HG03095 (cell line): ENCODE measurements around the gene DGKZ.

Experiments used
- ATAC-seq: cut with Tn5 transposase; IDR thresholded peaks from one replicate; pipeline ENCODE4 v1.9.1; 2021; ENCODE audit warnings: moderate library complexity; ENCODE audit not compliant: unreplicated experiment

The DGKZ gene

DNA sequence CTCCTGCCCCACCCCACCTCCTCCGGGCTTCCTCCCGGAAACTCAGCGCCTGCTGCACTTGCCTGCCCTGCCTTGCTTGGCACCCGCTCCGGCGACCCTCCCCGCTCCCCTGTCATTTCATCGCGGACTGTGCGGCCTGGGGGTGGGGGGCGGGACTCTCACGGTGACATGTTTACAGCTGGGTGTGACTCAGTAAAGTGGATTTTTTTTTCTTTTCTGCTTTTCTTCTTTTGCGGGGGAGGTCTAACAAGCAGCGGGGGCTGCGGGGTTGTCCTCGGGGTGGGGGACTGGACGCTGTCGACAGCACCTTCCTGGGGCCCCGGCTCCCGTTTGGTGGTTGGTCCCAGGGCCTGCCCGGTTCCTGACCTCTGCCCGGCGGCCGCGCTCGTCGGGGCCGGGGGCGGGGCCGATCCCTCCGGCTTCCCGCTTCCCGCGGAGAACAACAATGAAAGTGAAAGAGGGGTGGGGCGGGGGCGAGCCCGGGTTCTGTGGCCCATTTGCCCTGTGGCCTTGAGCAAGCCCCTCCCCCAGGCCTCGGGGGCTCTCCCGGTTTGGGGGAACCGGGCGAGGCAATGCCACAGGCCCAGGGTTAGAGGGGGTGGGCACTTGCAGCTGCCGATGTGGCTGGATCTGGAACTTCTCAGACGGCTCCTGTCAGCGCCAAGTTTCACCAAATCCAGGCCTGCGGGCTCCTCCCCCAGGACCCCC is 33.2 kb downstream of the DGKZ start:
- ATAC-seq = peak; percentile 46

- ATAC-seq = no peak
Observed at GRCh38 chr11:46381048-46381818, 34.0 kb downstream of the DGKZ start, which contains the start of gene MDK. Gene MDK, plus strand, starts transcription at chr11:46381669. Its CDS starts 389 bp downstream, at chr11:46382058.

DNA sequence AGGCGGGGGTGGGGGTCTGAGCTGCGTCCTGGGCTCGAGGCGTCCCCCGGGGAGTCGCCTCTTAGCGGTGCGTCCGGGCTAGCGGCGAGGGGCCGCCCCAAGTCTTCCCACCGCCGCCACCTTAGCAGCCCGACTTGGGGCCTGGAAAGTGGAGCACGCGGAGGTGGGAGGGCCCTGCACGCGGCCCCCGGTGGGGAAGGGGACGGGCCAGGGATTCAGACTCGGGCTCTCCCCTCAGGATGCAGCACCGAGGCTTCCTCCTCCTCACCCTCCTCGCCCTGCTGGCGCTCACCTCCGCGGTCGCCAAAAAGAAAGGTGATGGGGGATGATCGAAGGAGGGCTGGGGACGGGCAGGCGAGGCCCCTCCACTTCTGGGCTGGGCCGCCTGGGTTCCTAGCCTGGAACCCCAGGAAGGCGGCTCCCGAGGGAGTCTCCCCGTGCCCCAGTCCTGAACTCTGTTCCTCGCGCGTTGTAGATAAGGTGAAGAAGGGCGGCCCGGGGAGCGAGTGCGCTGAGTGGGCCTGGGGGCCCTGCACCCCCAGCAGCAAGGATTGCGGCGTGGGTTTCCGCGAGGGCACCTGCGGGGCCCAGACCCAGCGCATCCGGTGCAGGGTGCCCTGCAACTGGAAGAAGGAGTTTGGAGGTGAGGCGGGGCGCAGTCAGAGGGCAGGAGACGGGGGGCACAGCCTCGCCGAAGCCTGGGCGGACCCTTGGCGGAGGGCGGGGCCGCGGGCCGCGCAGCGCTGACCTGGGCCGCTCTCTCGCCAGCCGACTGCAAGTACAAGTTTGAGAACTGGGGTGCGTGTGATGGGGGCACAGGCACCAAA is 34.8 kb downstream of the DGKZ start:
- ATAC-seq = no peak

- ATAC-seq = no peak
Observed at GRCh38 chr11:46382646-46383403, 35.6 kb downstream of the DGKZ start.

DNA sequence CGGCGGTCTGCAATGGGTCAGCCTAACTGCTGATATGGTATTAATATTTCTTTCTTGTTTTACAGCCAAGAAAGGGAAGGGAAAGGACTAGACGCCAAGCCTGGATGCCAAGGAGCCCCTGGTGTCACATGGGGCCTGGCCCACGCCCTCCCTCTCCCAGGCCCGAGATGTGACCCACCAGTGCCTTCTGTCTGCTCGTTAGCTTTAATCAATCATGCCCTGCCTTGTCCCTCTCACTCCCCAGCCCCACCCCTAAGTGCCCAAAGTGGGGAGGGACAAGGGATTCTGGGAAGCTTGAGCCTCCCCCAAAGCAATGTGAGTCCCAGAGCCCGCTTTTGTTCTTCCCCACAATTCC is 36.1 kb downstream of the DGKZ start:
- ATAC-seq = no peak

DNA sequence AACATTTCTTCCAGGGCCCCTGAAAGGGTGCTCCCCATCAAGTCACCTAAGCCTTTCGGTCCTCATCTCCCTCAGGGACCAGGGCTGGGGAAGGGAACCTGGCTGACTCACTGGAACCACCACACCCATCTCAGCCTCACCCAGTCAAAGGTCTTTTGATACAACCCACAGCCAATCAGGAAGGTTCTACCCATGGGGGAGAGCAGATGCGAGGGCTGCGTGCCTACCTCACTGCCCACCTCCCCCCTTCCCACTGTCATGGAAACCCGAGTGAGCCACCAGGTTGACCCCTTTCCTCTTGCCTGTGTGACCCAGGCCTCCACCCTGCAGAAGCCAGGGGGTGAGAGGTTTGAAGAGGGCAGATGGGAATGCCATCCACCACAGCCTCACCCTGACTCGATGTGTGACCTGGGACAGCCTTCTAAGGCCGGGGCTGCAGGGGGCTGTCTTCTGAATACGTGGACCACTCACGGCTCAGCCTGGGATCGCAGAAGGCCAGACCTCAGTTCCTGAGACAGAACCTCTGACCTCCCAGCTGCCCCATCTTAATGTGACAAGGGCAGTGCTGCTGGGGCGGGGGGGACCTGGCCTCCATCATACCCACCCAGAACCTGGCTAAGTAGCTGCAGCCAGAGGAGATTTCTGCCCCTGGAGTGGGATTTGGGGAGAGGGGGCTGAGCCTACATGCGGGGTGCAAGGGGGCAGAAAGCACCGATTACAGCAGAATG is 36.9 kb downstream of the DGKZ start:
- ATAC-seq = no peak

DNA sequence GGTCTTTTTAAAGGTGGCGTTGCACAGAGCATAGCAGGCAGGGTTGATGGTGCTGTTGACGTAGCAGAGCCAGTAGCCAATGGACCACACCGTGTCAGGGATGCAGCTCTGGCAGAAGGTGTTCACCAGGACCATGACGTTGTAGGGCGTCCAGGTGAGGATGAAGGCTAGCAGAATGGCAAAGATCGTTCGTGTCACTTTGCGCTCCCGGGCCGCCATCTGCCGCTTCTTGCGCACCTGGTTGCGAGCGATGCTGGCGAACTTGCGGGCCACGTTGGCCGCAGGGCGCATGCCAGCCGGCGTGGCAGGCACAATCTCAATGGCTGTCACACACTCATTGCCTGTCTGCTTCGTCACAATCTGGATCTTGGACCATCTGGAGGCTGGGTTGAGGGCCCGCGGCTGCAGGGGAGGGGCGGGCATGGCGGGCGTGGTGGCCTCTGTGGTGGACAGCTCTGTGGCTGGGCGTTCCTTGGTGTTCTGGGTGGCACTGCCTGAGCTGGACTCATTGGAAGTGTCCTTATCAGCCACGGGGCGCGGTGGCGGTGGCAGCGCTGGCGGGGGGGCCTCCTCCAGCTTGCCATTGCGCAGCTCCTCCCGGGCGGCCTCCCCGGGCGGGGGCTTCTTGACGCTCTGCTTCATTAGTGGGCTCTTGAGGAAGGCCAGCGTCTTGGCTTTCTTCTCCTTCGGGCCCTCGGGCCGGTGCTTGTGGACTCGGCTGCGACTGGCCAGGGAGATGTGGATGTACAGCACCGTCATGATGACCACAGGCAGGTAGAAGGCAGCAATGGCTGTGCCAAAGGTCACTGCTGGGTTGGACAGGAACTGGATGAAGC is 38.1 kb downstream of the DGKZ start:
- ATAC-seq = no peak

- no peak for ATAC-seq
Observed at GRCh38 chr11:46386005-46386578, 38.8 kb downstream of the DGKZ start.

DNA sequence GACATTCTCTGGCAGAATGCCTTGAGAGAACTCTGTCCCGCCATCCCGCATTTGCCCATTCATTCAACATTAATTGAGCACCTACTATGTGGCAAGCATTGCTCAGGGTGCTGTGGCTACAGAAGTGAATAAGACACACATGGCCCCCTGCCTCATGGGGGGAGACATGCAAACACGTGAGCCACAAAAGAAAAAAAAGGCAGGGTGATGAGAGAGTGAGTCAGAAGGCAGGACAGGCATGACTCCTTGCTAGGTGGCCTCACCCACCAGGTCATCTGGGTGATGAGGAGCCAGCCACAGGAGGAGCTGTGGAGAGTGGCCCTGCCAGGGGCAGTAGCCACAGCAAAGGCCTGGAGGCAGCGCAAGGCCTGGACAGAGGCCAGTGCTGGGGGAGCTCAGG is 39.4 kb downstream of the DGKZ start:
- no peak for ATAC-seq

GRCh38 chr11:46387456-46387855 is 40.2 kb downstream of the DGKZ start:
- no peak for ATAC-seq

DNA sequence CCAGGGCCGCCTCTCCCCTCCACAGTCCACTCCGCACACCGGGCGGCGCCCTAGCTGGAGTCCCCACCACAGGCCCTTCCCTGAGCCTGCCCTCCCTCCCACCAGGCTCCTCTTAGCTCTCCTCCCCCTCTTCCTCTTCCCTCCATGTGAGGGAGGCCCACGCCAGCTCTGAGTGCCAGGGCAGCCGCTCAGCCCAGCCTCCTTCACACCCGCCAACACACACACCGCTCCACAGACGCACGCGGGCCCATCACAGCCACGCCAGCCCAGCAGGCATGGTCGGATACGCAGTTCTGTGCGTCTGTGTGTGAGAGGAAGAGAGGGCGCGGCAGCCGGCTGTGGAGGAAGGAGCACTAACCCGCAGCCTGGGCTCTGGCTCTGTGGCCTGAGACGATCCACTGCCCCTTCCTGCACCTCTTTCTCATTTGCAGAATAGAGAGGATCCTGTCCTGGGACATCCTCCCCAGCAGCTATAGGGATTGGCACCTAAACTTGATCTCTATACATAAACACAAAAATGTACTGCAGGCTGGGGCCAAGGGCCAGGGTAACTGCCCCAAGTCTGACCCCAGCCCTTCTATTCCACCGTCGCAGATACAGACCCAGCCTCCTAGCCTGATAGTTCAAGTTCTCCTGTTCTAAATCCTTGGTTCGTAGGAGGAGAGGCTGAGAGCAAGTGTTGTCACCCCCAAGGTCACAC is 40.8 kb downstream of the DGKZ start:
- ATAC-seq = no peak

GRCh38 chr11:46388619-46389449 is 41.6 kb downstream of the DGKZ start:
- no peak for ATAC-seq

- ATAC-seq = no peak
Observed at GRCh38 chr11:46389450-46390330, 42.4 kb downstream of the DGKZ start.

- ATAC-seq = no peak
Observed at GRCh38 chr11:46390331-46391171, 43.3 kb downstream of the DGKZ start.

- no peak for ATAC-seq
Observed at GRCh38 chr11:46391186-46391577, 43.9 kb downstream of the DGKZ start.
